NCI-H2196 treated with DMSO at 0.1 percent for 48 hours (cell line): ENCODE data around the gene TIGD4.
A peak's percentile ranks its signal among the peaks of the same experiment; 100 is the strongest.

ENCODE experiments used
- DNase-seq: peaks from one replicate; lab custom pipeline; 2025; ENCODE audit not compliant: unreplicated experiment; lab: John Stamatoyannopoulos, UW

The TIGD4 gene

GRCh38 chr4:152779513-152780266 is at the start of gene TIGD4, which contains the start of gene ARFIP1:
Gene TIGD4 (minus strand): TSS chr4:152779730. CDS start chr4:152771004, 8,726 bp downstream.
Gene ARFIP1 (plus strand): TSS chr4:152779954. CDS start chr4:152829634, 49,680 bp downstream.
- DNase-seq = peak; percentile 79

DNA sequence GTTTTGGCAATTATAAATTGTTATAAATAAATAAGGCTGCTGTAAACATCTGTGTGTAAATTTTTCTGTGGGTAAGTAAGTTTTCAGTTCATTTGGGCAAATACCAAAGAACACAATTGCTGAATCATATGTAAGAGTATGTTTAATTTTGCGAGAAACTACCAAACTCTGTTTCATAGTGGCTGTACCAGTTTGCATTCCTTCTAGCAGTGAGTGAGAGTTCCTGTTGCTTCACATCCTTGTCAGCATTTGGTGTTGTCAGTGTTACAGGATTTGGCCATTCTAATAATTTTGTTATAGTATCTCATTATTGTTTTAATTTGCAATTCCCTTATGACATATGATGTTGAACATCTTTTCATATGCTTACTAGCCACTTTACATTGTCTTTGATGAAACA is 48.6 kb upstream of the TIGD4 start:
- DNase-seq = no peak

DNA sequence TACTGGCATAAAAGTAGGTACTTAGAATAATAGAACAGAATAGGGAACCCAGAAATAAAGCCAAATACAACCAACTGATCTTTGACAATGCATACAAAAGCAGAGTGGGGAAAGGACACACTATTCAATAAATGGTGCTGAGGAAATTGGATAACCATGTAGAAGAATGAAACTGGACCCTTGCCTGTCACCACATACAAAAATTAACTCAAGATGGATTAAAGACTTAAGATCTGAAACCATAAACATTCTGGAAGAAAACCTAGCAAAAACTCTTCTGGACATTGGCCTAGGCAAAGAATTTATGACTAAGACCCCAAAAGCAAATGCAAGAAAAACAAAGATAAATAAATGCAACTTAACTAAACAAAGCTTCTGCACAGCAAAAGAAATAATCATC is 45.8 kb upstream of the TIGD4 start:
- DNase-seq = no peak

DNA sequence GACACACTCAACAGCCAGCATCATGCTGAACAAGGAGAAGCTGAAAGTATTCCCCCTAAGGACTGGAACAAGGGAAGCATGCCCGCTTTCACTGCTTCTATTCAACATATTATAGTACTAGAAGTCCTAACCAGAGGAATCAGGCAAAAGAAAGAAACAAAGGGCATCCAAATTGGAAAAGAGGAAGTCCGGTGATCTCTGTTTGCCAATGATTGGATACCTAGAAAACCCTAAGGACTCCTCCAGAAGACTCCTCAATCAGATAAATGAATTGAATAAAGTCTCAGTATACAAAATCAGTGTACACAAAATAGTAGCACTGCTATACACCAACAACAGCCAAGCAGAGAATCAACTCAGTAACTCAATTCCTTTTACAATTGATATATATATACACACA is 45.0 kb upstream of the TIGD4 start:
- DNase-seq = no peak

DNA sequence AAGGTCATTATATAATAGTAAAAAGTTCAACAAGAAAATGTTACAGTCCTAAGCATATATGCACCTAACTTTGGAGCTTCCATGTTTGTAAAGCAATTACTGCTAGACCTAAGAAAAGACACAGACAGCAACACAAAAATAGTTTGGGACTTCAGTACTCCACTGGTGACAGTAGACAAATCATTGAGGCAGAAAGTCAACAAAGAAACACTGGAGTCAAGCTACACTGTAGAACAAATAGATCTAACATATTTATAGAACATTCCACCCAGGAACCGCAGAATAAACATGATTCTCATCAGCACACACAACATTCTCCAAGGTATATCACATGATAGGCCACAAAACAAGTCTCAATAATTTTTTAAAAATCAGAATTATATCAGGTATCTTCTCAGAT is 42.8 kb upstream of the TIGD4 start:
- DNase-seq = no peak

DNA sequence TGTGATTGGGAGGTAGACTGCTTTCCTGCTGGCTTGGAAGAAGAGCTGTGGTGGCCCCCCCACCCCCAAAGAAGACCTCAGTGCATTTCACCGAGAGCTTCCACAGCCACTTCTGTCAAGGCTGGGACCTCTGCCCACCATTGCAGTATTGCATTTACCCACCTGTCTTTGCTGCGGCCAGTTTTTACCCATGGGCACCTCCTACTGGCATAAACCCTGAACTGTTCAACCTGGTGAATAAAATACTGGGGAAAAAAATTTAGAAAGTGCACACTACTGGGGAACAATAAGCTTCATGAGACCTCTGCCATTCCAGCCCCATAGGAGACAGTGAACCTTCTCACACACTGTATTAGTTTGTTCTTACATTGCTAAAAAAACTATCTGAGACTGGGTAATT is 40.5 kb upstream of the TIGD4 start:
- DNase-seq = no peak

DNA sequence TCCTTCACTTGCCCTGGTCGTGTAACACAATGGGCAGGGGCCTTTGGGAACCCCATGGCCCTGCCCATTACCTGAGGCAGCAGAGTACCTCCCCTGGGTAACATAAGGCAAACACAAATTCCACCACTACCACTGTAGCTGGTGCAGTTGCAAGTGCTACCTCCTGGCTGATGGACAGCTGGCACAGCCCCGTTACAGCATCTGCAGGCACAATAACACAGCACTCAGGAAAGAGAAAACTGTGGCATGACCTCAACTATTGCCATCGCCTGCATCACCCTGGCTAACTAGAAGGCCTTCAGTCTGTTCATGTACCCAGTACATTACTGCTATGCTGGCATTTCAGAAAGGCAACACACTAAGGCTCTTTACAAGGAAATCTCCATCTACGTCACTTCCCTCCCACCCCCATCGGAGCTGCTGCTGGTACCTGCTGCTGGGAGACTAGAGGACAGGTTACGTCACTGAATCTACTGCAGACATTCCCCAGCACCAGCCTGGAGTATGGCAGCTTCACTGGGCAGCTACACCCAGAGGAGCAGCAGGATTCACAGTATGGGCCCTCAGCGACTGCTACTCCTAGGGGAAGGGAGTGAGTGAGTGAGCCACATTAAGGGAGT is 39.6 kb upstream of the TIGD4 start:
- no peak for DNase-seq

GRCh38 chr4:152817331-152817730 is 37.8 kb upstream of the TIGD4 start:
- no peak for DNase-seq

DNA sequence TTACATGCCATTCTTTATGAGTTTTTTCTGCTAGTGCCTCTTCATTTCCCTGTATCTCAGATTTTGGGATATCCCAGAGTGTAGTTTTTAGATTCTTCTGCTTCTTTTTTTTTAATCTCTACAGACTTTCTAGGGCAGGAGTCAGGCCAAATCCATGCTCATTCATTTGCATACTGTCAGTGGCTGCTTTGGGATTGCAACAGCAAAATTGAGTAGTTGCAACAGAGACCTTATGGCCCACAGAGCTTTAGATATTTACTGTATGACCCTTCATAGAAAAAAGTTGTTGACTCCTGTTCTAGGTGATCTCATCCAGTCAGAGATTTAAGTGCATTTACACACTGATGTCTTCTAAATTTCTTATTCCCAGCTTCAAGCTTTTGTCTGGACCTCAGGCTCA is 35.5 kb upstream of the TIGD4 start:
- no peak for DNase-seq

DNA sequence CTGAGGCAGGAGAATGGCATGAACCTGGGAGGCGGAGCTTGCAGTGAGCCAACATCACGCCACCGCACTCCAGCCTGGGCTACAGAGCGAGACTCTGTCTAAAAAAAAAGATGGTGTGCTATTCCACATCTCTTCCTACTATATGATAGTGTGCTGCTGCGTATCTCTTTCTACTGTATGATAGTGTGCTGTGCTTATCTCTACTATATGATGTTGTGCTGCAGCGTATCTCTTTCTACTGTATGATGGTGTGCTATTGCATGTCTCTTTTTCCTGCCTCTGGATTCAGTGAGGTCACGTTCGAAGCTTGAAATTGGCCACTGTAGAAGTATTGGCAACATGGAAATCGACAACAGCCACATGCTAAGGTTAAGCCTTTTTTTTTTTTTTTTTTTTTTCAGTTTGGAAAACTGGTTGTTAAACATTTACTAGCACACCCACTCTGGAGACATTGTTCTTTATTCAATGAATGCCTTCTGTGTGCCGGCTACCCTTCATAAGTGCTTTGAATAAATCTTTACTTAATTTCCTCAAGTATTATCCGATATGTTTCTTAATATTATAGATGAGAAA is 31.3 kb upstream of the TIGD4 start:
- no peak for DNase-seq

GRCh38 chr4:152808670-152809069 is 29.1 kb upstream of the TIGD4 start:
- DNase-seq = no peak

GRCh38 chr4:152807294-152807829 is 27.8 kb upstream of the TIGD4 start:
- DNase-seq = no peak

DNA sequence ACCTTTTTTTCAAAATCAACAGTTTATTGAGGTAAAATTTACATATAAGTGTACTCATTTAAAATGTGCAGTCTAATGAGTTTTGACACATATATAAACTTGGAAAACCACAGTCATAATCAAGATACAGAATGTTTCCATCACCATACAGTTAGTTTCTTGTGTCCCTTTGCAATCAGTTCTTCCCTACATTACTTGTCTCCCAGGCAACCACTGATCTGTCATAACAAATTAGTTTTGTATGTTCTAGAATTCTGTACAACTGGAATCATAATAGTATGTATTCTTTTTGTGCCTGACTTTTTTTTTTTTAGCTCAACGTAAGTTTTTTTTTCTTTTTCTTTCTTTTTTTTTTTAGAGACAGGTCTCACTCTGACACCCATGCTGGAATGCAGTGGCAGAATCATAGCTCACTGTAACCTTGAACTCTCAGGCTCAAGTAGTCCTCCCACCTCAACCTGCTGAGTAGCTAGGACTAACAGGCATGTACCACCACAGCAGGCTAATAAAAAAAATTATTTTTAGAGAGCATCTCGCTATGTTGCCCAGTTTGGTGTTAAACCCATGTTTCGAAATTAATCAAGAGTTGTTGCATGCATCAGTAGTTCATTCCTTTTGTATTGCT is 27.1 kb upstream of the TIGD4 start:
- DNase-seq = no peak

GRCh38 chr4:152805818-152806217 is 26.3 kb upstream of the TIGD4 start:
- no peak for DNase-seq

GRCh38 chr4:152805071-152805650 is 25.6 kb upstream of the TIGD4 start:
- DNase-seq = no peak

DNA sequence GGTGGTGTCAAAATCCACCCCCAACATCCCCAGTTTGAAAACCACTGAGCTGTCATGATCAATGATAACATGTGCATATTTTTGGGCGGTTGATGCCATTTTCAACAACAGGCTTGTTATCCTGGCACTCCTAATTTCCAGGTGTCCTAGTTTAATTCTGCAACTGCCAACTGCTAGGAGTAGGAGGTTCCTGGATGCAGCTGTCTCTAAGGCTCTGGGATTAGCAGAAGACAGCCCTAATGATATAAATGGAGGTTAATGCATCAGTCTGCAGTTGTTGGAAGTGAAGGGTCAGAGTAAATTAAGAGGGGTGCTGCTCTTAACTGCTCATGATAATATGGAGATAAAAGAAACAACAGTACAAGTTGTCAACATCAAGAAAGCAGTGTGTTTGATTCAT is 24.0 kb upstream of the TIGD4 start:
- DNase-seq = no peak

GRCh38 chr4:152795891-152796290 is 16.4 kb upstream of the TIGD4 start:
- DNase-seq = no peak

DNA sequence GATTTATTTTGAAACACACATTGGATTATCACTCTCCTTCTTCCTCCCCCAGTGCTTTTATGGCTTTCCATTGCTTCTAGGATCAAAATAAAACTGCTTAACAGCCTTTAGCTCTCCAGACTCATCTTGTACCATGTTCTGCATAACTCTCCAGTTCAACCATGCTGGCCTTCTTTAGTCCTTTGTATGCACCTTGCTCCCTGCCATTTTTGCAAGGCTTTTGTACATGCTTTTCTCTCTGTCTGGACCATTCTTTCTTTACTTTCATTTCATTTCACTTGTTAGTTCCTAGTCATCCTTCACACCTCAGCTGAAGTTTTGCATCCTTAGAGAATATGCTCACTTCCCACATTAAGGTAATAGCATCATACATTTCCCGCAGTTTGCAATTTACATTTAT is 7.1 kb upstream of the TIGD4 start:
- DNase-seq = no peak

- no peak for DNase-seq
These were observed 6.4 kb upstream of the TIGD4 start for GRCh38 chr4:152785639-152786615.
